ENCODE results near the gene PRKN. TPM values are rescaled to one million over a fixed set of nuclear protein-coding genes. Genes with fewer than 3 reads are reported as not detected.

Gene PRKN
- total and polyA plus RNA-seq, 9 donors: 3.0 to 15.0 (median 9.2) TPM

DNA sequence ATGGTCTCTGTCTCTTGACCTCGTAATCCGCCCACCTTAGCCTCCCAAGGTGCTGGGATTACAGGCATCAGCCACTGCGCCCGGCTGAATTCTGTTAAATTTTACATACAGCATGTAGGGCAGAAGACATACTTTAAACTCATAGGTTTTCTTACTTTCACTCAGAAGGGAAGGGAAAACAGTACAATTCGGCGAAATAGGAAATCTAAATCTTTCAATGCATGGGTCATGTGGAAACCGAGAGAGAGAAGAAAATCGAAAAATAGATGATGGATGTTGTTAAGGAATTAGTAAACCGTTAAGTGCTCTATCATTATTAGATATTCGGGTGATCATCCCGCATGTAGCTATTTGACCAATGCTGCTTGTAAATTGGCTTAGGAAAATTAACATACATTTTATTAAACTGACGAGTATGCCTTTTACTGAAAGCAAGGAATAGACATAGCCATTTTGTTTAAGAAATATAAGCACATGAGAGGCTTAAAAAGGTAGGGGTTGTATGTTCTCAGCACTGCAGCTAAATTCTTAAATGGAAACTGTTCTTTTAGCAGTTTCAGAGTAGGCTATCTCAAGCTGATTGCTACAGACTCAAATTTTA is 1289.0 kb downstream of the PRKN start:
- H3K4me3 ChIP-seq: no peak overlapping the region
- no peaks in the 10 kb centered on the region for H3K9me3 ChIP-seq
- peaks cover 3% of the 10 kb centered on the region for H3K4me1 ChIP-seq (ENCODE audit: insufficient read depth)
- H3K36me3 ChIP-seq: no peaks in the 10 kb centered on the region
- H3K27me3 ChIP-seq: no peaks in the 10 kb centered on the region
- DNase-seq: no peak
- no peak for TF ChIP-seq POLR2A (IDR thresholded peaks at IDR 0.05)
- no peak for TF ChIP-seq EP300 (IDR thresholded peaks at IDR 0.05)
- TF ChIP-seq, protein P1, sequence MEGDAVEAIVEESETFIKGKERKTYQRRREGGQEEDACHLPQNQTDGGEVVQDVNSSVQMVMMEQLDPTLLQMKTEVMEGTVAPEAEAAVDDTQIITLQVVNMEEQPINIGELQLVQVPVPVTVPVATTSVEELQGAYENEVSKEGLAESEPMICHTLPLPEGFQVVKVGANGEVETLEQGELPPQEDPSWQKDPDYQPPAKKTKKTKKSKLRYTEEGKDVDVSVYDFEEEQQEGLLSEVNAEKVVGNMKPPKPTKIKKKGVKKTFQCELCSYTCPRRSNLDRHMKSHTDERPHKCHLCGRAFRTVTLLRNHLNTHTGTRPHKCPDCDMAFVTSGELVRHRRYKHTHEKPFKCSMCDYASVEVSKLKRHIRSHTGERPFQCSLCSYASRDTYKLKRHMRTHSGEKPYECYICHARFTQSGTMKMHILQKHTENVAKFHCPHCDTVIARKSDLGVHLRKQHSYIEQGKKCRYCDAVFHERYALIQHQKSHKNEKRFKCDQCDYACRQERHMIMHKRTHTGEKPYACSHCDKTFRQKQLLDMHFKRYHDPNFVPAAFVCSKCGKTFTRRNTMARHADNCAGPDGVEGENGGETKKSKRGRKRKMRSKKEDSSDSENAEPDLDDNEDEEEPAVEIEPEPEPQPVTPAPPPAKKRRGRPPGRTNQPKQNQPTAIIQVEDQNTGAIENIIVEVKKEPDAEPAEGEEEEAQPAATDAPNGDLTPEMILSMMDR (IDR thresholded peaks at IDR 0.05): no peak
- WGBS, 3 donors: 91 to 96% (median 92%) methylated on average over 12 of the region's 12 CpGs
- intact Hi-C loops (cut with DNase I): no loop called here
- no peak overlapping the region for H3K27ac ChIP-seq

DNA sequence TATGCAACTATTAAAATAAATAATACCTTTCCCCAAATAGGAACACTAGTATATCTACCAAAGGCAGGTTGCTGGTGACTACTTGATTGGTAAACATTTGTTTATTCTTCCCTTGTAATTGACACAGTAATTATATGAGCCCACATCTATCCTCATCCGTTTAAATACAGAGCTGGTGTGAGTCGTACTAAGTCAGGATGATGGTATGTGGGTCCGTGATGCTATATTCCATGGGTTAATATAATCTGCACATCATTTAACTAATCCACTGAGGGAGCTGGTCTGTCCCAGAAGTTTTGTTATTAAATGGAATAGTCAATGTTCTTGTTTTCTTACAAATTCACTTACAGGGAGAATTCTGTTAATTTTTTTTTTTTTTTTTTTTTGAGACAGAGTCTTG is 1289.7 kb downstream of the PRKN start:
- Histone ChIP-seq H3K9me3 (no peaks in the 10 kb centered on the region), H3K4me3 (no peak overlapping the region), H3K4me1 (ENCODE audit: insufficient read depth) (peaks cover 3% of the 10 kb centered on the region), H3K27me3 (no peaks in the 10 kb centered on the region), H3K36me3 (no peaks in the 10 kb centered on the region), H3K27ac (no peak overlapping the region)
- TF ChIP-seq EP300 (IDR thresholded peaks at IDR 0.05) (no peak), POLR2A (IDR thresholded peaks at IDR 0.05) (no peak)
- TF ChIP-seq, protein P1 (IDR thresholded peaks at IDR 0.05): no peak
- 95 to 96% (median 96%) methylated on average over 3 of the region's 3 CpGs for WGBS, 3 donors
- no peak for DNase-seq
- intact Hi-C loops (cut with DNase I): no loop called here

DNA sequence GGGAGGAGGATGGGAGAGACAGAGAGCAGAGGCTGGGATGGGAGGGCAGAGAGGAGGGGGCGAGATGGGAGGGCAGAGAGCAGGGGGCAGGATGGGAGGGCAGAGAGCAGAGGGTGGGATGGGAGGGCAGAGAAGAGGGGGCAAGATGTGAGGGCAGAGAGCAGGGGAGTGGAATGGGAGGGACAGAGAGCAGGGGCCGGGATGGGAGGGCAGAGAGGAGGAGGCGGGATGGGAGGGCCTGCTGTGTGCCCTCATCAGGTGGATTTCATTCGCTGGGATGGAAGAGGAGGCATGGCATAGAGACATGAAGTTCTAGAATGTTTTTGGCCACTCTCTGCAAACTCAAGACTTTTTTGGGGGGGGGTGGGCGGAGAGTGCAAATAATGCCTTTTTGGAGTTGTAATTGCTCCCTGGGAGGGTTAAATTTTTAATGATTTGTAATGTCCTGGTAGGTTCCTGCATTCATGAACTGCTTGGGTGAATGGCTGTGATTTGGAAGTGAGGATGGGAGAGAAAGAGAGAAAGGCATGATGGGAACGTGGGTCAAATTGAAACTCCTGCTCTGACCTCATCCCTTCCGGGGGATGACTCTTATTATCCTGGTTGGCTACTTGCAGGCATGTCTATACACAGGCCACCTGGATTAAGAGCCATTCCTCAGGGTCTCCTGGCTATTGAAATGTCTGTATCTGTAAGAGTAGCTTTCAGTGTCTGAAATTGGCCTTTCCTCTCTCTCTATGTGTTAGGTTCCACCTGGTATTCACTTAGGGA is 1291.3 kb downstream of the PRKN start:
- peaks cover 3% of the 10 kb centered on the region for H3K4me1 ChIP-seq (ENCODE audit: insufficient read depth)
- H3K9me3 ChIP-seq: no peaks in the 10 kb centered on the region
- DNase-seq: no peak
- no peaks in the 10 kb centered on the region for H3K36me3 ChIP-seq
- 78 to 86% (median 81%) methylated on average over 7 of the region's 7 CpGs for WGBS, 3 donors
- intact Hi-C loops (cut with DNase I): no loop called here
- no peak overlapping the region for H3K27ac ChIP-seq
- no peak overlapping the region for H3K4me3 ChIP-seq
- TF ChIP-seq, protein P1 (IDR thresholded peaks at IDR 0.05): no peak
- no peak for TF ChIP-seq EP300 (IDR thresholded peaks at IDR 0.05)
- no peaks in the 10 kb centered on the region for H3K27me3 ChIP-seq

DNA sequence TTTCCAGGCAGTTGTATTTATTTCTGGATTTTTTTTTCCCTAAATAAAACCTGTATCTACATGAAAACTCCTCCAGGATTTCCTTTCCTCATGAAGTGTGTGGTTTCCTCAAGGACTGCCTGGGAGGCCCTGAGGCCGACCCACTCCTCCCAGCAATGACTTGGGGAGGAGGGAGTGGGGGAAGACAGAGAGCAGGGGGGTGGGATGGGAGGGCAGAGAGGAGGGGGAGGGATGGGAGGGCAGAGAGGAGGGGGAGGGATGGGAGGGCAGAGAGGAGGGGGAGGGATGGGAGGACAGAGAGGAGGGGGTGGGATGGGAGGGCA is 1291.9 kb downstream of the PRKN start:
- H3K9me3 ChIP-seq: no peaks in the 10 kb centered on the region
- peaks cover 3% of the 10 kb centered on the region for H3K4me1 ChIP-seq (ENCODE audit: insufficient read depth)
- H3K27me3 ChIP-seq: no peaks in the 10 kb centered on the region
- H3K36me3 ChIP-seq: no peaks in the 10 kb centered on the region
- H3K4me3 ChIP-seq: no peak overlapping the region
- TF ChIP-seq EP300 (IDR thresholded peaks at IDR 0.05) (no peak), POLR2A (IDR thresholded peaks at IDR 0.05) (no peak)
- TF ChIP-seq, protein P1 (IDR thresholded peaks at IDR 0.05): no peak
- 0 to 11% (median 5%) methylated on average over 1 of the region's 1 CpG for WGBS, 3 donors
- H3K27ac ChIP-seq: no peak overlapping the region
- intact Hi-C loops (cut with DNase I): no loop called here
- DNase-seq: no peak
